Measurements from ENCODE around the gene BCR.

Gene BCR

DNA sequence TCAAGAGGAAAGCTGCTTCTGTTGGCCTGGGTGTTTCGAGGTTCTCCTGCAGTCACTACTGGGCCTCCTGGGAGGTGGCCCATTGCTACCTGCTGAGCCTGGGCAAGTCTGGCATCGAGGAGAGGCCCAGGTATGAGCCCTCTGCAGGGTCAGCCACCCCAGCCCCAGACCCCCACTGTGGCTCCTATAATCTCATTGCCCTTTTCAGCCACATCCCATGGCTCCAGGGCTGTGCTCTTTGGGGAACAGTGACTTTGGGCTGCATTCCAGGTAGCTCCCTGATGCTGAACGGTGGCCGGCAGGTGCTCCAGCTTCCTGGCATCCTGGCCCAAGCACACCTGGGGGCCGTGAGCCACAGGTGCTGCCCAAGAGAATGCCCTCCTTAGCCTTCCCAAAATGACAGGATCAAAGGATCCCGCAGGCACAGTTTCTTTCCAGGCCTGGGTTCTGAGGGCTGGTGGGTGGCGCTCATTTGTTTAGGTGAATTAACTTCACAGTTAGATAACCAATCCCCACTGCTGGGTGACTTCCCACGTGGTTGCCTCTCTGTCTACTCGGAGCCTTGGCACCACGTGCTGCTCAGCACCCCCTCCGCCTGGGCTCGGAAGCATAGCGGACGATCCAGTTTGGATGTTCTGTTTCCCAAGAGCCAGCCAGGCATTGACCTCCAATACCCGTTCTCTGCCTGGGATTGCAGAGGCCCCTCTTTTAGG is 97.4 kb downstream of the BCR start:
- DNase-seq (ENCODE audit: low read depth), result no peak

DNA sequence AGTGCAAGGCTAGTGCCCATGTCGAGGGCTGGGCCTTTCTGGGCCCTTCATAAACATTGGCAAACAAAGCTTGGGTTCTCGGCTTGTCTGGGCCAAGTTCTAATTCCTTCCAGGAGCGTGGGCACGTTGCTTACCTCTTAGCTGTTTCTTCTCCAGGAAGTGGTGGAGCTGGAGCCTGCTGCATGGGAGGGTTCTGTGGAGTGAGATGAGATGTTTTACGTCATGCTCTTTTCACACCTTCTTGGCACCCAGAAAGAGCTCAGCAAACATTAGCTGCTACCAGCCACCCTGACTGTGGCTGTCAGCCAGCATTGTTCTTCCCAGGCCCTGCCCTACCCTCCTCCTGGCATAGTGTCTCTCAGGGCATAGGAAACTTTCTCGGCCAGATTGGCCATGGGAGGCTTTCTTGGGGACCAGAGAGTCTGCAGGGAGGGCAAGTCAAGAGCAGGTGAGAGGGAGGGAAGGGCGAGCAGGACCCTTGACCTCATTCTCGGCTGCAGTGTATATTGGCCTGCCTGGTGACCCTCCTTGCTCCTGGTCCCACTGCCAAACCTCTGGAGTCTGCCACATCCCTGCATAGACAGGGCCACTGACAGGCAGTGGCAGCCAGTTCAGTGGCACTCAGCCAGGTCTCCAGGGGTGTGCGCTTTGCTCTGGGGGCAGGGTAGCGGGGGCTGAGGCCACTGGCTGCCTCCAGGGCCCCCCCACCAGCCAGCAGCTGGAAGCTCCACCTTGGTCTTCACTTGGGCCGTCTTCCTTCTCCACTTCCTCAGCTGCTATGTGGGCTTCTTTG is 98.8 kb downstream of the BCR start:
- DNase-seq (ENCODE audit: low read depth), result no peak

DNA sequence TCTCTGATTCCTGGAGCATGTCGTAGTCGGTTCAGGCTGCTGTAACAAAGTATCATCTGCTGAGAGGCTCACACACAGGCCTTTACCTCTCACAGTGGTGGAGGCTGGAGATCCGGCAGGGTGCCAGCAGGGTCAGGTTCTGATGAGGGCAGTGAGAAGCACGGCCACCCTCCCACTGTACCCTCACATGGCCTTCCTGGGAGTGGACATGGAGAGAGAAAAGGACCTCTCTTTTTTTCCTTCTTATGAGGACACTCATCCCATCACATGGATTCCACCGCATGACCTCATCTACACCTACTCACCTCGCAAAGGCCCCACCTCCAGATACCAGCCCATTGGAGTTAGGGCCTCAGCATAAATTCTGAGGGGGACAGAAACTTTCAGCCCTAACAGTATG is 99.5 kb downstream of the BCR start:
- DNase-seq (ENCODE audit: low read depth), result no peak

DNA sequence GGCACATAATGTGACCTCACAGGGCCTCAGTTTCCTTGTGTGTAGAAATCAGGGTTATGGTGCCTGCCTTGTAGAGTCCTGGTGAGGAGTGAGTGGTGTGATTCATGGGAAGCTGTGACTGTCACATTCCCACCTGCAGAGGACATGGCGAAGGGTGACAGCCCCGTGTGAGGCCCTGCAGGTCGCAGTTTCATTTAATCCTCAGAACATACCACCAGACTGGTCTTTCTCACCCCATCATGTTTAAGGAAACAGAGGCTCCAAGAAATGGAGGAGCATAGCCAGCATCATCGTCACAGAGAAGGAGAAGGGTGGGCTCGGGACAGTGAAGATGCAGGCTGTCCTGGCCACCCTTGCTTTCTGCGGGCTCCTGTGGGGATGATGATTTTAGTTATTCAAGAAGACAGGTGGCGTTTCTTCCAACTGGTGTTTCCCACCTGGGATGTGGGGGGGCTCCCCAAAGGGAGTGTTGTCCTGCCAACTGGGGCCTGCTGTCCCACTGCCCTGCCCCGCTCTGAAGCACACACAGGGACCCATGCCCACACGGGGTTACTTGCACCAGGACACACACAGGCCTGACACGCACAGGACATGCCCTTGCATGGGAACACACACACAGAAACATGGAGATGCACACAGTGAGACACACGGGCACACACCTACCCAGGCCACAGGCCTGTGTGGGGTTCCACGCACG is 100.2 kb downstream of the BCR start:
- DNase-seq (ENCODE audit: low read depth), result no peak

GRCh38 chr22:23281053-23281405 is 100.7 kb downstream of the BCR start:
- no peak for DNase-seq (ENCODE audit: low read depth)

- peak; percentile 64 for DNase-seq (ENCODE audit: low read depth)
Observed at GRCh38 chr22:23281406-23282088, 101.2 kb downstream of the BCR start.

DNA sequence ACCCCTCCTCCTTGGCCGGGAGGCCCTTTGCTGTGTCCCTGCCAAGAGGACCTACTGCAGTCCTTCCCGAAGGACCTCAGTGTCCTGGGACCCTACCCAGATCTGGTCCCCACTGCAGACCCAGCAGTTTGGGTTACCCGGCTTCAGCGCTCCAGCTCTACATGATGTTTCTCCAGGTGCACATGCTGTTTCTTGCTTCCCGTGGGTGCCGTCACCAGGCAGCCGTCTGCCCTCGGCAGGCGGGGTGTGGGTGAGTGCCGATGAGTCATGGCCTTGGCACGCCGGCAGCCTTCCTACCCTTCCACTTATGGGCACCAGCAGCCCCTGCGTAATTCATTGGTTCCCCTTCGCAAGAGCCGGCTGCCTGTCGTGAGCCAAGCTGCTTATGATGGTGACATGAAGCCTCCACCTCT is 101.8 kb downstream of the BCR start:
- DNase-seq (ENCODE audit: low read depth), result no peak

DNA sequence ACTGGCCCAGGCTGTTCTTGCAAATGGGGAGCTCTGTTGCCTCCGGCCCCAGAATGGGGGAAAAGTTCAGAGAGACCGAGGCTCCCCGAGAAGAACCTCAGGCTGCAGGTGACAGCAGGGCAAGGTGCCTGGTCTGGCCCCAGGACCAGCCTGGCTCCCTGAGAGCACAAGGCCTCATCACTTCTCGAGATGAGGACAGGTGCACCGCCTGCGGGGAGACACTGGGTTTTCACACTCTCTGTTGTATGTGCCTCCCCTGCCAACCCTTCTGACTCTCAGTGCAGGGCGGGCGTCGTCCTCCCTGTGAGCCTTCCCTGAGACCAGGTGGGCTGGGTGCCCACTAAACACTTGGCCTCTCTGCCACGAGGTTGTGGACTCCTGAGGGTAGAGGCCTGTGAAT is 102.2 kb downstream of the BCR start:
- DNase-seq (ENCODE audit: low read depth), result no peak

GRCh38 chr22:23282986-23283385 is 102.7 kb downstream of the BCR start:
- no peak for DNase-seq (ENCODE audit: low read depth)

GRCh38 chr22:23283591-23284503 is 103.5 kb downstream of the BCR start:
- DNase-seq (ENCODE audit: low read depth), result no peak

- DNase-seq (ENCODE audit: low read depth), result no peak
Observed at GRCh38 chr22:23284504-23285033, 104.3 kb downstream of the BCR start.

DNA sequence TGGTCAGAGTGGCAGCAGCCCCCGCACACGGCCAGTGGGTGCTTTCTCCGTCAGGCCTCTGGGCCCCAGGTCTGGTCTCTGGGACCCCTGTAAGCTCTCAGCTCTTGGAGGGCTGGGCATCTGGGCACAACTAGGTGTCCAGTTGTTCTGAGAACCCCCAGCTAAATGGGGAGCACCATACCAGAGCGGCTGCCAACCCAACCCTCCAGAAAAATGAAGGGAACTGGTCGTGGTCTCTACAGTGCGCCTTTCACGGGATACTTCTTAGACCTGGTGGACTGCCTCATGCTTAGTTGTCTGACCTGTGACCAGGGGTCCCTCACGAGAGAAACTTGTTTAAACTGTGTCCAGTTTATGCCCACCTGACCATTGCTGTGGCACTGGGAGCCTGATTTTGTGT is 104.9 kb downstream of the BCR start:
- no peak for DNase-seq (ENCODE audit: low read depth)

DNA sequence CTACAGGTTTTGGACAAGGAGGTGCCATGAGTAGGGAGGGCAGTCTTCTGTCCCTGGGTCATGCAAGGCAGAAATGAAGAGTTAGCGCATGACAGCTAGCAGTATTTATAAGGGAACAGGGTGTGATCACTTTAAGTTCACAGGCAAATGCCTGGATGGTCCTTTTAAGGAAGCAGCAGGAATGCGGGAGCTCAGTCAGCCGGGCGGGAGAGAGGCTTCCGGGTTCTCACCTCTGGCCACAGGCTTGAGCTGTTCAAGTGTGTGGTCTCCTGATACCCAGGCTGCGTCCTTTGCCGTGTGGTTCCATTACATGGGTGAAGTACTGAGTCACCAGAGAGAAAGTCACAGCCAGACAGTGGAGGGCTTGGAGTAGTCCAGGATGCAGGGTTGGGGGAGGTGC is 105.4 kb downstream of the BCR start:
- DNase-seq (ENCODE audit: low read depth), result no peak

DNA sequence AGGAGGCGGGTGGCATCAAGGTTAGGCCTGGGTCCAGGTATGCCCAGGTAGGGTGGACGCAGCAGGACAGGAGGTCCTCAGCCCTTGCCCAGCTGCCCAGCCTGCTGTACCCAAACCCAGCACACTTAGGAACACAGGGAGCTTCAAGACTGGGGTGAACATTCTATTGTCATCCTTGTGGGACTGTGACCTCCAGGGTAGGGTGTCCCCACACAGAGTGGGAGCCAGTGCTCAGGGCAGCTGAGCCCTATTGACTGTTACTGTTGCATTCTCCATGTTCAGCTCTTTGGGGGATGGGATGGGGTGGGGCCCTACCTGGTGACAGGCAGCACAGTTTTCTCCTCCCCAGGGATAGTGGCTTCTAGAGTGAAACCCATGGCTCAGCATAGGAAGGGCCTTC is 106.0 kb downstream of the BCR start:
- DNase-seq (ENCODE audit: low read depth), result no peak

DNA sequence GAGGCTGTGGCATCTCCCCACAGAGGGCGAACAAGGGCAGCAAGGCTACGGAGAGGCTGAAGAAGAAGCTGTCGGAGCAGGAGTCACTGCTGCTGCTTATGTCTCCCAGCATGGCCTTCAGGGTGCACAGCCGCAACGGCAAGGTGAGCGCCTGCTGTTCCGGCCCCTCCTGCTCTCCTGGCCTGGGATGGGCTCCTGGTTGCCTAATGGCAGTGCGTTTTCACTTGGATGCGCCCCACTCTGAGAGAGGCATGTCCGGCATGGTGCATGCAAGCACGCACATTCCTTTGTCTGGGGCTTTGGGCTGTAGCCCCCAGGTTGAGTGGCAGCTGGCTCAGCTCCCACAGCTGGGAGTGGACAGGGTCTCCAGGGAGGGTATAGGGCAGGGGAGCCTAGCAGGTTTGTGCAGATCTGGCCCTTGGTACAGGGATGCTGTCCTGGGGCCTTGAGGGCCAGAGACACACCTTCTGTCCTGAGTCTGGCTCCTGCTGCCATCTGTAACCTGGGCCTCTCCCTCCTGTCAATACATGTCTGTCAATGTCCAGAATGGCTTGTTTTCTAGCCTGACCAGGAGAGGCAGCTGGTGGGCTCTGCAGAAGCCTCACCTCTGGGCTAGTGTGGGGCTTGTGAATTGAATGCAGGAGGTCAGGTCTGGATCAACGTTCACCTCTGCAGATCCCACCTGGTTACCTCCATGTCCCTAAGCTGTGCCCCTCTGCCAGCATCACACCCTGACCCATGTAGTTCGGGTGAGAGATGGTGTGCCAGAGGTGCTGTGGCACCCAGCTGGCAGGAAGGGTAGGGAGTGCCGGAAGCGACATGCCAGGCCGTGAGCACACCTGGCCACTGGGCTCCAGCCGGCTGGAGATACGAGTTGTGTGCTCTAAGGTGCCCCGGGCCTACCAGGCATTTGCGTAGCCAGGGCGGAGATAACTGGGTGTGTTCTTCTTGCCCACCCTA is 107.1 kb downstream of the BCR start:
- DNase-seq (ENCODE audit: low read depth), result no peak

DNA sequence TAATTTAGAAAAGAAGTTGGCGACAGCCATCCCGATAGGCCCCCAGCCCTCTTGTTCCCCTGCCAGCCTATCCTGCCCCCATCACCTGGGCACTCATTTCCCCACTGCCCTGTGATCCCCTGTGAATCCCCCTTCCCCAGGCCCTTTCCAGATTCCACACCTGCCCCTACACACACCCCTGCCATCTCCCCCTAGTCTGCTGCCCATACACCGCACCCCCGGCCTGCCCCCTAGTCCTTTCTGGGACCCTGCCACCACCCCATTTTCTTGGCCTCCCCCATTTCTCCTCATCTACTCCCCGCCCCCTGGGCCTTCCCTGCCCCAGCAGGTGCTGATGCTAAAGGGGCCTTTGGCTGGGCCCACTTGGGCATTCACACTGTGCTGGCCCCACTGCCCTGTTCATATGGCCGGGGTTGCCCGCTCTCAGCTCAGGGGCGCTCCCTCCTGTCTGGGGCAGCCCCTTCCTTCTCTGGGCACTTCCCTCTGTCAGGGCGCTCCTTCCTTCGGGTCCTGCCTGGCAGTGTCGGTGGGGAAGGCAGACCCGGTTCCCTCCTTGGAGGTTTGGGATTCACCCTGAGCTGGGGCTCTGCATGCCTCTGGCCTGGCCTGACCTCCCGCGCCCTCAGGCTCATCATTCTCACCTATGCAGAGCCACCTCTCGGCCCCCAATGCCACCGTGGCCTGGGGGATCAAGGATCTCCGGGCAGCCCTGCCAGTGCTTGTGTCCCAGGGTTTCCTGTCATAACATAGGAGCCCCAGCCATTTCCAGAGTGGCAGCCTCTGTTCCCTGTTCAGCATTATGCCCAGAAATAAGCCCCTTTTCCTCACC is 108.2 kb downstream of the BCR start:
- DNase-seq (ENCODE audit: low read depth), result no peak

DNA sequence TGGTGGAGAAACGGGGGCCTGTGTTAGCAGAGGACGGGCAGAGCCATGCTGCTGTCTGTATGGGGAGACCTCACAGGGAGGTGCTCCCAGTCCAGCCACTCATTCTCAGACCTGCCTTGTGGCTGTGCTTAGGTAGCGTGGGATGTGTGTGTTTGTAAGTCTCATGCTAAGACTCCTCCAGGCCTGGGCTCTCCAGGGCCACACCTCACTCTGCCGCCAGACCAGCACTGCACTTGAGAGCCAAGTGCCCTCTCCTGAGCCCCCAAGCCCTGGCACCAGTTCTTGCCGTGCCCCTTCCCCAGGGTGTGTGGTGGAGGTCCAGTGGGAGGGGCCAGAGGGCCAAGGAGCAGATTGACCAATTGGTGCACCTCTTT is 108.8 kb downstream of the BCR start:
- DNase-seq (ENCODE audit: low read depth), result no peak

DNA sequence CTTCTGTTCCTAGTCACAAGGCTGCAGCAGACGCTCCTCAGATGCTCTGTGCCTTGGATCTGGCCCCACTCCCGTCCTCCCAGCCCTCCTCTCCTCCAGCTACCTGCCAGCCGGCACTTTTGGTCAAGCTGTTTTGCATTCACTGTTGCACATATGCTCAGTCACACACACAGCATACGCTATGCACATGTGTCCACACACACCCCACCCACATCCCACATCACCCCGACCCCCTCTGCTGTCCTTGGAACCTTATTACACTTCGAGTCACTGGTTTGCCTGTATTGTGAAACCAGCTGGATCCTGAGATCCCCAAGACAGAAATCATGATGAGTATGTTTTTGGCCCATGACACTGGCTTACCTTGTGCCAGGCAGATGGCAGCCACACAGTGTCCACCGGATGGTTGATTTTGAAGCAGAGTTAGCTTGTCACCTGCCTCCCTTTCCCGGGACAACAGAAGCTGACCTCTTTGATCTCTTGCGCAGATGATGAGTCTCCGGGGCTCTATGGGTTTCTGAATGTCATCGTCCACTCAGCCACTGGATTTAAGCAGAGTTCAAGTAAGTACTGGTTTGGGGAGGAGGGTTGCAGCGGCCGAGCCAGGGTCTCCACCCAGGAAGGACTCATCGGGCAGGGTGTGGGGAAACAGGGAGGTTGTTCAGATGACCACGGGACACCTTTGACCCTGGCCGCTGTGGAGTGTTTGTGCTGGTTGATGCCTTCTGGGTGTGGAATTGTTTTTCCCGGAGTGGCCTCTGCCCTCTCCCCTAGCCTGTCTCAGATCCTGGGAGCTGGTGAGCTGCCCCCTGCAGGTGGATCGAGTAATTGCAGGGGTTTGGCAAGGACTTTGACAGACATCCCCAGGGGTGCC is 109.8 kb downstream of the BCR start:
- DNase-seq (ENCODE audit: low read depth), result peak; percentile 37
